ENCODE results near the gene SCUBE1.

DNA sequence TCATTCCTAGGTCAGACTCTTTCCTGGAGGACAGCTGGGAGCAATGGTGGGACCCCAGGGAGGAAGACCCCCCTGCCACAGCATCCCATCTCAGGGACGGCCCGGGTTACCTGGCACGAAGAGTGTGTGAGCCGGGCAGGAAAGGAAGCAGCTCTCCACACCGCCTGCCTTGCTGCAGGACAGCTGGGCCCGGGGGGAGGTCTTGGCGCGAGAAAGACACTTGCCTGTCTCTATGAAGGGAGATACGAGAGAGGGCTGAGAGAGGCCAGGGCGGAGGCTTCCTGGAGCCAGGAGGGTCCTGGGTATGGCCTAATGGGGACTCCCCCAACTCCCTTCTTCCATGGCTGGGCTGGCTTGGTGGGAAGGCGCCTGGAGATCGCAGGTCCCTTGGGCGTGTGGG is 120.2 kb downstream of the SCUBE1 start:
- no peak for TF ChIP-seq POLR2AphosphoS5 (IDR thresholded peaks at IDR 0.05)
- TF ChIP-seq EP300 (IDR thresholded peaks at IDR 0.05; ENCODE audit: low read depth) = no peak
- no peak for TF ChIP-seq POLR2A (IDR thresholded peaks at IDR 0.05)
